H1 (cell line): ENCODE results near the gene TNFAIP2. TPM values are rescaled to one million over a fixed set of nuclear protein-coding genes. Genes with fewer than 3 reads are reported as not detected.

Experiments
- EP300 ChIP-seq, 2 experiments: IDR thresholded peaks; 1 replicate in 1 of 2; 2 replicates in 1 of 2; pipeline ENCODE4 v1.6.1; 2011 to 2012; ENCODE audit warnings: low read depth in 2 of 2, low read length in 2 of 2, mild to moderate bottlenecking in 2 of 2, borderline replicate concordance in 1 of 2, inconsistent platforms in 1 of 2, moderate library complexity in 1 of 2
- POLR2AphosphoS5 ChIP-seq: IDR thresholded peaks from 2 replicates; pipeline ENCODE4 v1.6.1; 2011; ENCODE audit warnings: low read depth, low read length
- RBBP5 ChIP-seq: IDR thresholded peaks from 2 replicates; pipeline ENCODE4 v1.7.1; 2012; ENCODE audit warnings: low read depth, mild to moderate bottlenecking, inconsistent platforms, low read length, moderate library complexity, borderline replicate concordance
- RNF2 ChIP-seq: fragments of 200-900, 300-1000 bp; sonication (generic); IDR thresholded peaks from 2 replicates; pipeline ENCODE4 v1.7.1; 2016; ENCODE audit warnings: borderline replicate concordance, low read depth, mild to moderate bottlenecking, antibody characterized with exemption, low read length; ENCODE audit not compliant: poor library complexity, severe bottlenecking; ENCODE audit errors: missing control alignments
- TCF12 ChIP-seq: IDR thresholded peaks from 2 replicates; pipeline ENCODE4 v1.6.1; 2011; ENCODE audit warnings: low read depth, mild to moderate bottlenecking, low read length
- polyA plus RNA-seq, 7 experiments: library from polyadenylated mRNA; depleted of rRNA in 3 of 7; stranded (reverse) in 5 of 7; unstranded in 2 of 7; fragments of >200 nt in 5 of 7; fragments of 200-250 nt in 2 of 7; gene quantifications; 1 replicate in 5 of 7; 2 replicates in 1 of 7; 4 replicates in 1 of 7; pipeline versions ENCODE4 v1.2.1 to v1.2.3, GENCODE V29; 2011 to 2013; ENCODE audit warnings: missing spikeins in 2 of 7, mixed read lengths in 2 of 7
- total RNA-seq: library from RNA; stranded (reverse); fragmentation: NEBNext Ultra II Directional; extraction: Animal tissue kit (Norgen Biotek cat#: 25700); gene quantifications from 2 replicates; pipeline ENCODE4 v1.2.1, GENCODE V29; 2021
- TF ChIP-seq, protein P1 (sequence below): IDR thresholded peaks from 2 replicates; pipeline ENCODE4 v1.6.1; 2012; ENCODE audit warnings: inconsistent platforms

Gene TNFAIP2
- total and polyA plus RNA-seq, 2 of the 8 experiments (the other 6 are each of a cell fraction or from before 2014, with no cell fraction given) = 28.3 to 34.5 TPM

DNA sequence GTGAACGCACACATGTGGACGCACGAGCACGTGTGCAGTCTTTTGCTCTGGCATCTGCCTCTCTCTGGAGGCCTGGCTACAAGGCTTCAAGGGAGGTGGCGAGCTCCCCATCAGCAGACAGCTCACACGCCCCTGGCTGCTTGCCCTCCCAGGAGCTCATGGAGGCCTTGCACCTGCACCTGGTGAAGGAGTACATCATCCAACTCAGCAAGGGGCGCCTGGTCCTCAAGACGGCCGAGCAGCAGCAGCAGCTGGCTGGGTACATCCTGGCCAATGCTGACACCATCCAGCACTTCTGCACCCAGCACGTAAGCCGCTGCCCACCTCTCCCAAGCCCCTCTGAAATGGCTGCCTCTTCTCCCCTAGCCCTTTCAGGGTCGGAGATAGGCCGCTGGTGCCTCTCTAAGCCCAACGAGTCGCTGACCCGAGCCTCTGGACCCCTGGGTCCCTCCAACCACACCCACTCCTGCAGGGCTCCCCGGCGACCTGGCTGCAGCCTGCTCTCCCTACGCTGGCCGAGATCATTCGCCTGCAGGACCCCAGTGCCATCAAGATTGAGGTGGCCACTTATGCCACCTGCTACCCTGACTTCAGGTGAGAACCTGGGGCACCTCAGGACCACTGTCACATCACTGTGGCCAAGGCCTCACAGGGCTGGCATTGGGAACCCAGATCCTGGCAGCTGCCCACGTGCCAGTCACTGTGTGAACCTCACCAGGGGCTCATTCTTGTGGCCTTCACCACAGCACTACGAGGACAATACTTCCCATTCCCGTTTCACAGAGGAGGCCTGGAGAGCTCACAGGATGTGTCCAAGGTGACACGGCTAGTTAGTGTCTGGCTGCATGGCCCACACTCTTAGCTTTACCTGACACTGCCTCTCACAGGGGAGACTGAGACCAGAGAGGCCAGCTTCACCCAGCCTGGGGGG is 10.2 kb downstream of the TNFAIP2 start (continued):
- TF ChIP-seq RBBP5 (no peak), RNF2 (no peak), EP300 (IDR thresholded peaks at IDR 0.05; ENCODE audit: borderline replicate concordance in 1 of 2, low read depth in 2 of 2, low read length in 2 of 2) (no peak), POLR2AphosphoS5 (no peak), TCF12 (no peak)
- TF ChIP-seq, protein P1, sequence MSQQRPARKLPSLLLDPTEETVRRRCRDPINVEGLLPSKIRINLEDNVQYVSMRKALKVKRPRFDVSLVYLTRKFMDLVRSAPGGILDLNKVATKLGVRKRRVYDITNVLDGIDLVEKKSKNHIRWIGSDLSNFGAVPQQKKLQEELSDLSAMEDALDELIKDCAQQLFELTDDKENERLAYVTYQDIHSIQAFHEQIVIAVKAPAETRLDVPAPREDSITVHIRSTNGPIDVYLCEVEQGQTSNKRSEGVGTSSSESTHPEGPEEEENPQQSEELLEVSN = no peak
